ENCODE results near the gene SYVN1. TPM values are rescaled to one million over a fixed set of nuclear protein-coding genes. Genes with fewer than 3 reads are reported as not detected.

SYVN1 gene
- 7.3 and 32.0 TPM in 2 replicates for total RNA-seq

GRCh38 chr11:65134240-65134951 is at the start of gene SYVN1:
SYVN1 (minus strand) TSS chr11:65134519; CDS start chr11:65133601, 918 bp downstream.

GRCh38 chr11:65181569-65182257 is 47.4 kb upstream of the SYVN1 start, which contains the start of gene CAPN1:
CAPN1 (plus strand) TSS chr11:65181928; CDS start chr11:65182702, 774 bp downstream.

GRCh38 chr11:65170058-65170534 is 35.8 kb upstream of the SYVN1 start, which contains the start of gene SPDYC:
SPDYC (plus strand) TSS chr11:65170233; CDS start chr11:65171358, 1,125 bp downstream.

GRCh38 chr11:65121865-65122696 is 12.2 kb downstream of the SYVN1 start, which contains the start of the genes FAU and MRPL49:
FAU (minus strand) TSS chr11:65122134; CDS start chr11:65121813, 321 bp downstream.
MRPL49 (plus strand) TSS chr11:65122321; CDS start chr11:65122347, 26 bp downstream.

GRCh38 chr11:65117206-65118096 is 16.9 kb downstream of the SYVN1 start, which contains the start of gene ZNHIT2:
ZNHIT2 (minus strand) TSS chr11:65117701; CDS start chr11:65117653, 48 bp downstream.

GRCh38 chr11:65111744-65112545 is 22.4 kb downstream of the SYVN1 start, which contains the start of gene TM7SF2:
TM7SF2 (plus strand) TSS chr11:65111872; CDS start chr11:65112016, 144 bp downstream.

GRCh38 chr11:65095974-65096806 is 38.1 kb downstream of the SYVN1 start, which contains the start of gene VPS51:
VPS51 (plus strand) TSS chr11:65096214; CDS start chr11:65096251, 37 bp downstream.

GRCh38 chr11:65083834-65084597 is 50.3 kb downstream of the SYVN1 start, which contains the start of the genes CDCA5 and ZFPL1:
CDCA5 (minus strand) TSS chr11:65084040; CDS start chr11:65083978, 62 bp downstream.
ZFPL1 (plus strand) TSS chr11:65084222; CDS start chr11:65084699, 477 bp downstream.

Other genes with a start within 250 kb of the SYVN1 start
- gene ATG2A, start 217.3 kb downstream of the SYVN1 start, total RNA-seq, result 7.0 and 13.4 TPM in 2 replicates
- gene PPP2R5B, start 209.8 kb downstream of the SYVN1 start, total RNA-seq, result 7.6 and 13.6 TPM in 2 replicates
- not detected in 2 replicates for gene GPHA2, start 198.6 kb downstream of the SYVN1 start, total RNA-seq
- not detected in 2 replicates for gene MAJIN, start 162.4 kb downstream of the SYVN1 start, total RNA-seq
- gene BATF2, start 137.5 kb downstream of the SYVN1 start, total RNA-seq, result 0.31 and 0.32 TPM in 2 replicates
- 120 and 126 TPM in 2 replicates for gene ARL2, start 120.4 kb downstream of the SYVN1 start, total RNA-seq
- 8.1 and 10.4 TPM in 2 replicates for gene SNX15, start 107.1 kb downstream of the SYVN1 start, total RNA-seq
- 8.4 and 9.8 TPM in 2 replicates for gene SAC3D1, start 93.3 kb downstream of the SYVN1 start, total RNA-seq
- gene NAALADL1, start 76.0 kb downstream of the SYVN1 start, total RNA-seq, result 8.1 and 8.8 TPM in 2 replicates
- 8.1 and 8.6 TPM in 2 replicates for gene CDCA5, start 50.5 kb downstream of the SYVN1 start, total RNA-seq
- gene ZFPL1, start 50.3 kb downstream of the SYVN1 start, total RNA-seq, result 23.0 and 30.5 TPM in 2 replicates
- 199 and 268 TPM in 2 replicates for gene VPS51, start 38.3 kb downstream of the SYVN1 start, total RNA-seq
- 8.7 and 16.1 TPM in 2 replicates for gene TM7SF2, start 22.6 kb downstream of the SYVN1 start, total RNA-seq
- 3.6 and 5.5 TPM in 2 replicates for gene ZNHIT2, start 16.8 kb downstream of the SYVN1 start, total RNA-seq
- gene FAU, start 12.4 kb downstream of the SYVN1 start, total RNA-seq, result 268 and 409 TPM in 2 replicates
- gene MRPL49, start 12.2 kb downstream of the SYVN1 start, total RNA-seq, result 34.5 and 50.3 TPM in 2 replicates
- not detected in 2 replicates for gene SPDYC, start 35.7 kb upstream of the SYVN1 start, total RNA-seq
- gene CAPN1, start 47.4 kb upstream of the SYVN1 start, total RNA-seq, result 86.8 and 101 TPM in 2 replicates
- 6.2 and 7.7 TPM in 2 replicates for gene POLA2, start 127.4 kb upstream of the SYVN1 start, total RNA-seq
- 7.1 and 8.7 TPM in 2 replicates for gene CDC42EP2, start 180.3 kb upstream of the SYVN1 start, total RNA-seq
- gene DPF2, start 199.3 kb upstream of the SYVN1 start, total RNA-seq, result 22.0 and 32.5 TPM in 2 replicates
- gene TIGD3, start 220.2 kb upstream of the SYVN1 start, total RNA-seq, result under 0.01 and 0.13 TPM in 2 replicates
- 0.81 and 2.8 TPM in 2 replicates for gene SLC25A45, start 248.1 kb upstream of the SYVN1 start, total RNA-seq

Data from bladder microvascular endothelial cell (primary cell).